Loucy (cell line): ENCODE data around the gene CCDC69.

Experiments
- H2AFZ ChIP-seq: fragments of 200-600 bp; sonication (generic); 2 replicates; pipeline ENCODE4 v1.6.0; 2016; ENCODE audit warnings: antibody characterized with exemption, mild to moderate bottlenecking, low read length, moderate library complexity
- H3F3A ChIP-seq: fragments of 200-600 bp; 2 replicates; pipeline ENCODE4 v1.6.0; 2016; ENCODE audit warnings: antibody characterized with exemption, low read depth, mild to moderate bottlenecking
- H3K27me3 ChIP-seq: fragments of 200-600 bp; sonication (generic); 2 replicates; pipeline ENCODE4 v1.6.1; 2014; ENCODE audit warnings: low read length, mild to moderate bottlenecking; ENCODE audit not compliant: insufficient read depth, poor library complexity, severe bottlenecking
- H3K36me3 ChIP-seq: fragments of 200-600 bp; sonication (generic); 2 replicates; pipeline ENCODE4 v1.6.1; 2016; ENCODE audit warnings: low read length; ENCODE audit not compliant: insufficient read depth
- H3K4me1 ChIP-seq: fragments of 200-600 bp; sonication (generic); 2 replicates; pipeline ENCODE4 v1.5.1; 2014; ENCODE audit warnings: low read length, mild to moderate bottlenecking; ENCODE audit not compliant: insufficient read depth, poor library complexity, severe bottlenecking
- H3K4me2 ChIP-seq: fragments of 200-600 bp; sonication (generic); 2 replicates; pipeline ENCODE4 v1.6.0; 2014; ENCODE audit warnings: antibody characterized with exemption, low read length, low read depth, mild to moderate bottlenecking; ENCODE audit not compliant: poor library complexity, severe bottlenecking
- H3K4me3 ChIP-seq: fragments of 200-600 bp; sonication (generic); 2 replicates; pipeline ENCODE4 v1.5.1; 2014; ENCODE audit warnings: low read length, mild to moderate bottlenecking, mixed read lengths; ENCODE audit not compliant: poor library complexity, severe bottlenecking
- H3K79me2 ChIP-seq: fragments of 200-600 bp; sonication (generic); 2 replicates; pipeline ENCODE4 v1.6.1; 2014; ENCODE audit warnings: low read length; ENCODE audit not compliant: insufficient read depth
- H3K9ac ChIP-seq: fragments of 200-600 bp; sonication (generic); 2 replicates; pipeline ENCODE4 v1.6.0; 2014; ENCODE audit warnings: mild to moderate bottlenecking, low read depth, low read length, moderate library complexity; ENCODE audit not compliant: poor library complexity, severe bottlenecking
- H3K9me2 ChIP-seq: fragments of 200-600 bp; sonication (generic); replicated peaks from 2 replicates; pipeline ENCODE4 v1.6.1; 2016; ENCODE audit warnings: low read depth, low read length, mixed read lengths
- H3K9me3 ChIP-seq: fragments of 200-600 bp; sonication (generic); 2 replicates; pipeline ENCODE4 v1.6.1; 2014; ENCODE audit warnings: mild to moderate bottlenecking, antibody characterized with exemption, low read length, low read depth; ENCODE audit not compliant: insufficient read depth
- H4K20me1 ChIP-seq: fragments of 200-600 bp; sonication (generic); 2 replicates; pipeline ENCODE4 v1.6.0; 2014; ENCODE audit warnings: antibody characterized with exemption, low read length, mild to moderate bottlenecking; ENCODE audit not compliant: insufficient read depth, poor library complexity, severe bottlenecking
- CTCF ChIP-seq: fragments of 200-600 bp; sonication (generic); conservative IDR thresholded peaks from 2 replicates; pipeline ENCODE4 v1.5.1; 2014; ENCODE audit warnings: mild to moderate bottlenecking, antibody characterized with exemption, low read length
- EZH2phosphoT487 ChIP-seq: fragments of 200-600 bp; IDR thresholded peaks from 2 replicates; pipeline ENCODE4 v1.6.1; 2018; ENCODE audit warnings: antibody characterized with exemption, mild to moderate bottlenecking, moderate library complexity, borderline replicate concordance

Gene CCDC69

GRCh38 chr5:151248651-151249050 is 24.8 kb upstream of the CCDC69 start:
- no peak overlapping the region for H3K9ac ChIP-seq
- H3K79me2 ChIP-seq: no peaks in the 10 kb centered on the region
- no peak overlapping the region for H3K4me2 ChIP-seq
- peaks cover 18% of the 10 kb centered on the region for H3K4me1 ChIP-seq
- H2AFZ ChIP-seq: no peak overlapping the region
- H3K9me3 ChIP-seq: no peaks in the 10 kb centered on the region
- H3K4me3 ChIP-seq: no peak overlapping the region
- H3K27me3 ChIP-seq: no peaks in the 10 kb centered on the region
- H3K9me2 ChIP-seq: no peaks in the 10 kb centered on the region
- no peaks in the 10 kb centered on the region for H3K36me3 ChIP-seq
- H4K20me1 ChIP-seq: no peaks in the 10 kb centered on the region
- no peaks in the 10 kb centered on the region for H3F3A ChIP-seq
- no peak for TF ChIP-seq CTCF
- no peak for TF ChIP-seq EZH2phosphoT487

GRCh38 chr5:151245680-151246219 is 21.9 kb upstream of the CCDC69 start:
- Histone ChIP-seq H4K20me1 (no peaks in the 10 kb centered on the region), H2AFZ (no peak overlapping the region)
- TF ChIP-seq CTCF (no peak), EZH2phosphoT487 (no peak)

GRCh38 chr5:151244206-151244605 is 20.3 kb upstream of the CCDC69 start:
- no peaks in the 10 kb centered on the region for H3F3A ChIP-seq
- H3K9me2 ChIP-seq: no peaks in the 10 kb centered on the region
- H4K20me1 ChIP-seq: no peaks in the 10 kb centered on the region
- TF ChIP-seq CTCF: no peak
- TF ChIP-seq EZH2phosphoT487: no peak
- no peak overlapping the region for H3K9ac ChIP-seq
- H3K4me1 ChIP-seq: peaks cover 3% of the 10 kb centered on the region
- no peaks in the 10 kb centered on the region for H3K9me3 ChIP-seq
- H3K4me2 ChIP-seq: no peak overlapping the region
- no peak overlapping the region for H3K4me3 ChIP-seq
- H2AFZ ChIP-seq: no peak overlapping the region
- no peaks in the 10 kb centered on the region for H3K36me3 ChIP-seq
- H3K27me3 ChIP-seq: no peaks in the 10 kb centered on the region
- no peaks in the 10 kb centered on the region for H3K79me2 ChIP-seq

More at GRCh38 chr5:151245680-151246219, 21.9 kb upstream of the CCDC69 start:
- no peaks in the 10 kb centered on the region for H3K9me3 ChIP-seq
- H3K27me3 ChIP-seq: no peaks in the 10 kb centered on the region
- H3K9me2 ChIP-seq: no peaks in the 10 kb centered on the region
- H3F3A ChIP-seq: no peaks in the 10 kb centered on the region
- no peak overlapping the region for H3K4me2 ChIP-seq
- H3K36me3 ChIP-seq: no peaks in the 10 kb centered on the region
- no peaks in the 10 kb centered on the region for H3K79me2 ChIP-seq
- peaks cover 3% of the 10 kb centered on the region for H3K4me1 ChIP-seq
- no peak overlapping the region for H3K4me3 ChIP-seq
- no peak overlapping the region for H3K9ac ChIP-seq
